Measurements from ENCODE around the gene ZNF276. TPM values are rescaled to one million over a fixed set of nuclear protein-coding genes. Genes with fewer than 3 reads are reported as not detected.
A peak's percentile ranks its signal among the peaks of the same experiment; 100 is the strongest.
"Not testable (repeated sequence)": the region's sequence is repeated elsewhere in the genome, so short reads cannot be mapped to it uniquely, and the experiment has no call there.

The ZNF276 gene
- total and polyA plus RNA-seq, 4 donors, result 3.3 to 47.7 (median 27.0) TPM

GRCh38 chr16:89749637-89750036 lies 28.3 kb downstream of the ZNF276 start:
- peak; percentile 26 for ATAC-seq (ENCODE audit: low FRiP score)
- H3K27me3 ChIP-seq (ENCODE audit: control insufficient read depth in 1 of 2, insufficient read depth in 2 of 2, low read length in 1 of 2), result no peaks in the 10 kb centered on the region
- no peak overlapping the region for H3K4me3 ChIP-seq (ENCODE audit: low read length in 2 of 2)
- 76 to 77% methylated on average over 10 of the region's 10 CpGs for WGBS, 2 donors
- DNase-seq, result peak in 1 of 2 donors; percentile 65
- no peaks in the 10 kb centered on the region for H3K9me3 ChIP-seq (ENCODE audit: control insufficient read depth, low read length)
- no peaks in the 10 kb centered on the region for H3K4me1 ChIP-seq (ENCODE audit: control insufficient read depth in 1 of 2, insufficient read depth in 2 of 2, low read length in 2 of 2)
- H3K36me3 ChIP-seq (ENCODE audit: control insufficient read depth in 1 of 2, insufficient read depth in 2 of 2, low read length in 1 of 2), result no peaks in the 10 kb centered on the region
- intact Hi-C loops (cut with DNase I), result loop anchor here in 1 of 2 donors (5.0 kb wide), 1 partner anchor 113 kb away; no protein-coding TSS in a partner anchor
- H3K27ac ChIP-seq (ENCODE audit: low read depth in 1 of 2, low read length in 2 of 2), result no peak overlapping the region

- Histone ChIP-seq H3K4me1 (ENCODE audit: control insufficient read depth in 1 of 2, insufficient read depth in 2 of 2, low read length in 2 of 2) (no peaks in the 10 kb centered on the region), H3K36me3 (ENCODE audit: control insufficient read depth in 1 of 2, insufficient read depth in 2 of 2, low read length in 1 of 2) (no peaks in the 10 kb centered on the region), H3K4me3 (ENCODE audit: low read length in 2 of 2) (no peak overlapping the region), H3K27me3 (ENCODE audit: control insufficient read depth in 1 of 2, insufficient read depth in 2 of 2, low read length in 1 of 2) (no peaks in the 10 kb centered on the region), H3K9me3 (ENCODE audit: control insufficient read depth, low read length) (no peaks in the 10 kb centered on the region), H3K27ac (ENCODE audit: low read depth in 1 of 2, low read length in 2 of 2) (no peak overlapping the region)
- 85 to 86% methylated on average over 26 of the region's 26 CpGs for WGBS, 2 donors
- peak; percentile 46 for ATAC-seq (ENCODE audit: low FRiP score)
- intact Hi-C loops (cut with DNase I), result no loop called here
- DNase-seq, result no peak
Measured at GRCh38 chr16:89759746-89760340, 38.5 kb downstream of the ZNF276 start.

GRCh38 chr16:89761304-89761922 lies 40.1 kb downstream of the ZNF276 start:
- Histone ChIP-seq H3K4me3 (ENCODE audit: low read length in 2 of 2) (no peak overlapping the region), H3K4me1 (ENCODE audit: control insufficient read depth in 1 of 2, insufficient read depth in 2 of 2, low read length in 2 of 2) (no peaks in the 10 kb centered on the region), H3K27ac (ENCODE audit: low read depth in 1 of 2, low read length in 2 of 2) (no peak overlapping the region), H3K36me3 (ENCODE audit: control insufficient read depth in 1 of 2, insufficient read depth in 2 of 2, low read length in 1 of 2) (no peaks in the 10 kb centered on the region), H3K27me3 (ENCODE audit: control insufficient read depth in 1 of 2, insufficient read depth in 2 of 2, low read length in 1 of 2) (no peaks in the 10 kb centered on the region), H3K9me3 (ENCODE audit: control insufficient read depth, low read length) (no peaks in the 10 kb centered on the region)
- no peak for DNase-seq
- WGBS, 2 donors, result 91 to 92% methylated on average over 17 of the region's 17 CpGs
- no peak for ATAC-seq (ENCODE audit: low FRiP score)
- intact Hi-C loops (cut with DNase I), result no loop called here

- intact Hi-C loops (cut with DNase I), result no loop called here
- no peaks in the 10 kb centered on the region for H3K36me3 ChIP-seq (ENCODE audit: control insufficient read depth in 1 of 2, insufficient read depth in 2 of 2, low read length in 1 of 2)
- ATAC-seq (ENCODE audit: low FRiP score), result peak; percentile 44
Measured at GRCh38 chr16:89764711-89765201, 43.4 kb downstream of the ZNF276 start.

GRCh38 chr16:89765292-89765830 lies 44.0 kb downstream of the ZNF276 start:
- 77 to 82% methylated on average over 10 of the region's 10 CpGs for whole genome bisulfite sequencing, 2 donors
- ATAC-seq (ENCODE audit: low FRiP score) (no peak), DNase-seq (no peak)
- Histone ChIP-seq H3K27me3 (ENCODE audit: control insufficient read depth in 1 of 2, insufficient read depth in 2 of 2, low read length in 1 of 2) (no peaks in the 10 kb centered on the region), H3K9me3 (ENCODE audit: control insufficient read depth, low read length) (no peaks in the 10 kb centered on the region), H3K36me3 (ENCODE audit: control insufficient read depth in 1 of 2, insufficient read depth in 2 of 2, low read length in 1 of 2) (no peaks in the 10 kb centered on the region), H3K27ac (ENCODE audit: low read depth in 1 of 2, low read length in 2 of 2) (no peak overlapping the region), H3K4me3 (ENCODE audit: low read length in 2 of 2) (no peak overlapping the region), H3K4me1 (ENCODE audit: control insufficient read depth in 1 of 2, insufficient read depth in 2 of 2, low read length in 2 of 2) (no peaks in the 10 kb centered on the region)
- intact Hi-C loops (cut with DNase I), result no loop called here

More at GRCh38 chr16:89764711-89765201, 43.4 kb downstream of the ZNF276 start:
- Histone ChIP-seq H3K27me3 (ENCODE audit: control insufficient read depth in 1 of 2, insufficient read depth in 2 of 2, low read length in 1 of 2) (no peaks in the 10 kb centered on the region), H3K27ac (ENCODE audit: low read depth in 1 of 2, low read length in 2 of 2) (no peak overlapping the region), H3K9me3 (ENCODE audit: control insufficient read depth, low read length) (no peaks in the 10 kb centered on the region), H3K4me3 (ENCODE audit: low read length in 2 of 2) (no peak overlapping the region), H3K4me1 (ENCODE audit: control insufficient read depth in 1 of 2, insufficient read depth in 2 of 2, low read length in 2 of 2) (no peaks in the 10 kb centered on the region)
- 85 to 91% methylated on average over 18 of the region's 18 CpGs for WGBS, 2 donors
- peak in 1 of 2 donors; percentile 78 for DNase-seq

GRCh38 chr16:89770367-89770766 lies 49.0 kb downstream of the ZNF276 start:
- ATAC-seq (ENCODE audit: low FRiP score), result no peak
- WGBS, 2 donors, result 96 to 97% methylated on average over 16 of the region's 16 CpGs
- no peaks in the 10 kb centered on the region for H3K4me1 ChIP-seq (ENCODE audit: control insufficient read depth in 1 of 2, insufficient read depth in 2 of 2, low read length in 2 of 2)
- intact Hi-C loops (cut with DNase I), result no loop called here
- no peaks in the 10 kb centered on the region for H3K9me3 ChIP-seq (ENCODE audit: control insufficient read depth, low read length)
- no peak overlapping the region for H3K27ac ChIP-seq (ENCODE audit: low read depth in 1 of 2, low read length in 2 of 2)
- H3K27me3 ChIP-seq (ENCODE audit: control insufficient read depth in 1 of 2, insufficient read depth in 2 of 2, low read length in 1 of 2), result no peaks in the 10 kb centered on the region
- DNase-seq, result no peak
- H3K36me3 ChIP-seq (ENCODE audit: control insufficient read depth in 1 of 2, insufficient read depth in 2 of 2, low read length in 1 of 2), result no peaks in the 10 kb centered on the region
- H3K4me3 ChIP-seq (ENCODE audit: low read length in 2 of 2), result no peak overlapping the region

GRCh38 chr16:89775223-89775622 lies 53.9 kb downstream of the ZNF276 start:
- Histone ChIP-seq H3K4me3 (ENCODE audit: low read length in 2 of 2) (no peak overlapping the region), H3K27ac (ENCODE audit: low read depth in 1 of 2, low read length in 2 of 2) (no peak overlapping the region), H3K36me3 (ENCODE audit: control insufficient read depth in 1 of 2, insufficient read depth in 2 of 2, low read length in 1 of 2) (no peaks in the 10 kb centered on the region), H3K27me3 (ENCODE audit: control insufficient read depth in 1 of 2, insufficient read depth in 2 of 2, low read length in 1 of 2) (no peaks in the 10 kb centered on the region), H3K4me1 (ENCODE audit: control insufficient read depth in 1 of 2, insufficient read depth in 2 of 2, low read length in 2 of 2) (no peaks in the 10 kb centered on the region), H3K9me3 (ENCODE audit: control insufficient read depth, low read length) (no peaks in the 10 kb centered on the region)
- DNase-seq, result no peak
- no peak for ATAC-seq (ENCODE audit: low FRiP score)
- intact Hi-C loops (cut with DNase I), result no loop called here
- WGBS, 2 donors, result 96% methylated on average over 13 of the region's 13 CpGs

GRCh38 chr16:89778211-89778610 lies 56.9 kb downstream of the ZNF276 start:
- H3K36me3 ChIP-seq (ENCODE audit: control insufficient read depth in 1 of 2, insufficient read depth in 2 of 2, low read length in 1 of 2); H3K4me1 ChIP-seq (ENCODE audit: control insufficient read depth in 1 of 2, insufficient read depth in 2 of 2, low read length in 2 of 2); H3K27ac ChIP-seq (ENCODE audit: low read depth in 1 of 2, low read length in 2 of 2); H3K4me3 ChIP-seq (ENCODE audit: low read length in 2 of 2); intact Hi-C loops (cut with DNase I); DNase-seq; ATAC-seq (ENCODE audit: low FRiP score); H3K27me3 ChIP-seq (ENCODE audit: control insufficient read depth in 1 of 2, insufficient read depth in 2 of 2, low read length in 1 of 2); H3K9me3 ChIP-seq (ENCODE audit: control insufficient read depth, low read length): not testable (repeated sequence)
- 96 to 98% methylated on average over 5 of the region's 5 CpGs for WGBS, 2 donors
